Measurements from ENCODE around the gene CD164L2.

The CD164L2 gene

GRCh38 chr1:27417713-27418112 is 34.6 kb upstream of the CD164L2 start (continued):
- no peak for TF ChIP-seq POU6F1 (CRISPR knock-in tag; IDR thresholded peaks at IDR 0.05; ENCODE audit: borderline replicate concordance, low read depth)
- no peak for TF ChIP-seq ZNF565 (CRISPR knock-in tag; conservative IDR thresholded peaks at IDR 0.05; ENCODE audit: low read depth)
- TF ChIP-seq TSHZ2 (CRISPR knock-in tag; IDR thresholded peaks at IDR 0.05), result no peak

GRCh38 chr1:27416387-27417111 is 33.4 kb upstream of the CD164L2 start:
- peak; percentile 67 for ATAC-seq
- no peak for TF ChIP-seq CREB5 (CRISPR knock-in tag; IDR thresholded peaks at IDR 0.05; ENCODE audit: low read depth)
- TF ChIP-seq GLIS3 (CRISPR knock-in tag; IDR thresholded peaks at IDR 0.05), result no peak

- ATAC-seq, result no peak
- TF ChIP-seq ZC3H10 (CRISPR knock-in tag; IDR thresholded peaks at IDR 0.05) (no peak), CREB5 (CRISPR knock-in tag; IDR thresholded peaks at IDR 0.05; ENCODE audit: low read depth) (no peak), BACH2 (CRISPR knock-in tag; IDR thresholded peaks at IDR 0.05; ENCODE audit: borderline replicate concordance) (no peak), PATZ1 (CRISPR knock-in tag; IDR thresholded peaks at IDR 0.05; ENCODE audit: borderline replicate concordance) (no peak), TCF4 (CRISPR knock-in tag; IDR thresholded peaks at IDR 0.05; ENCODE audit: borderline replicate concordance) (no peak), OSR1 (CRISPR knock-in tag; IDR thresholded peaks at IDR 0.05) (no peak), CSDC2 (CRISPR knock-in tag; IDR thresholded peaks at IDR 0.05) (no peak), GLIS3 (CRISPR knock-in tag; IDR thresholded peaks at IDR 0.05) (no peak), ZFP30 (CRISPR knock-in tag; IDR thresholded peaks at IDR 0.05) (no peak), CSRNP3 (CRISPR knock-in tag; IDR thresholded peaks at IDR 0.05) (no peak), ISL1 (CRISPR knock-in tag; IDR thresholded peaks at IDR 0.05) (no peak), RARB (CRISPR knock-in tag; IDR thresholded peaks at IDR 0.05) (no peak), ZNF565 (CRISPR knock-in tag; conservative IDR thresholded peaks at IDR 0.05; ENCODE audit: low read depth) (no peak), ZNF8 (CRISPR knock-in tag; IDR thresholded peaks at IDR 0.05) (no peak)
Measured at GRCh38 chr1:27414091-27414490, 31.0 kb upstream of the CD164L2 start.

GRCh38 chr1:27413004-27413403 is 29.9 kb upstream of the CD164L2 start:
- ATAC-seq, result no peak
- TF ChIP-seq TOX (CRISPR knock-in tag; IDR thresholded peaks at IDR 0.05; ENCODE audit: borderline replicate concordance) (no peak), CSRNP3 (CRISPR knock-in tag; IDR thresholded peaks at IDR 0.05) (no peak), PPARA (CRISPR knock-in tag; IDR thresholded peaks at IDR 0.05; ENCODE audit: borderline replicate concordance) (no peak), ZFP3 (CRISPR knock-in tag; IDR thresholded peaks at IDR 0.05) (no peak)
